ENCODE results near the gene ETF1. TPM values are rescaled to one million over a fixed set of nuclear protein-coding genes. Genes with fewer than 3 reads are reported as not detected.
A peak's percentile ranks its signal among the peaks of the same experiment; 100 is the strongest.
"Not testable (repeated sequence)": the region's sequence is repeated elsewhere in the genome, so short reads cannot be mapped to it uniquely, and the experiment has no call there.

ETF1 gene
- polyA plus RNA-seq, 1 donor = 45.4 TPM

DNA sequence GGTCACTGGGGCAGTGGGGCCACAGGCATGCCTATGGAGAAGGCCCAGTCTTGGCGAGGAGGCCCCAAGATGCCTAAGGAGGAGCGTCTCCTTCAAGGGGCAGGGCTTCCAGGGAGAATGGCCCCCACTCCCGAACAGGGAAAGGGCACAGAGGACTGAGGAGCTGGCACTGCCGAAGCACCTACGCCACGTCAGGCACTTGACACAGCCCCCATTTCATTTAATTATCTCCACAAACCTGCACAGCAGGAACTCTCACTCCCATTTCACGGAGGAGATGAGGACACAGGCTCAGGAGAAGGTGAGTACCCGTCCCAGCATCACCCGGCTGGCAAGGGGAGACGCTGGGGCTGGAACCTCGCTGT, 51.8 kb downstream of the ETF1 start:
- no peak for DNase-seq (ENCODE audit: low read depth)

DNA sequence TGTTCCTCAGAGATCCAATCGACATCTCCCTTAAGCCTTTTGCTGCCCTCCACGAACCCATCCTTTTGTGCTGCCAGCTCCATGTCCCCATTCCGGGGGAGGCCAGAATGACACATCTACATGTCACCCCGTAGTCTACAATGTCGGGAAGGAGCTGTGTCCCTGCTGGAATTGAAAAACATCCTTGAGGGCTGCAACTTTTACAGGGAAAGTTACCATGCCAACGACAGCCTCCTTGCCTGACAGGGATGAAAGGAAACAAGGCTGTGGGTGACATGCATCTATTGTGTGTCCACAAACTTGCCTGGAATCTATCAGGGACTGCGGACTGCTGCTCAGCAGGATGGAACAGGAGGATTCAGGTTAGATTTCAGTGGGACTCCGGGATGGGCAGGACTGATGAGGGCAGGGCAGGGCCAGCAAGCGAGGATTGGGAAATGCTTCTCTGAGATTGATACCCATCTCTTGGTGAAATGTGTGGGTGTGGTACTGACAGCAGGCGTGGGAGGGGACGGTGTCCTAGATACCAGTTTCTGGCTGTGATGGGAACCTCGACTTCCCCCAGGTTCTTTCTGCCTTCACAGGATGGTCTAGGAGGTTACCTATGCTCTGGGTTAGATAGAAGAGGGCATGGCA, 52.3 kb downstream of the ETF1 start:
- no peak for DNase-seq (ENCODE audit: low read depth)

DNA sequence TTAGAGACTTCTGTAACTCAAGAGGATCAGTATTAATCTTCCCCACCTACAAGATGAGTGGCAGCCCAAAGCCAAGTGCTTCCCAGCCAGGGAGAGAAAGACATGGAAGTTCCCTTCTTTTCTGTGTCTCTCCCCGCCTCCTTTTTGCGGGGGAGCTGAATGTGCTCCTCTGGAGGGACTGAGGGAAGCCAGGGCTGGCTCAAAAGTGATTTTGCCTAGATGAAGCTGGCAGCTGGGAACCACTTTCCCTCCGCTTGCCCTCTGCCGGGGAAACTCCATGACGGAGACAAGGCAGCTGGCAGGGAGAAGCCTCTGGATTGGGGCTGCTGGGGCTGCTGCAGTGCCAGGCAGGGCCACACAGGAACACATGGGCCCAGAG, 53.4 kb downstream of the ETF1 start:
- DNase-seq (ENCODE audit: low read depth) = no peak

DNA sequence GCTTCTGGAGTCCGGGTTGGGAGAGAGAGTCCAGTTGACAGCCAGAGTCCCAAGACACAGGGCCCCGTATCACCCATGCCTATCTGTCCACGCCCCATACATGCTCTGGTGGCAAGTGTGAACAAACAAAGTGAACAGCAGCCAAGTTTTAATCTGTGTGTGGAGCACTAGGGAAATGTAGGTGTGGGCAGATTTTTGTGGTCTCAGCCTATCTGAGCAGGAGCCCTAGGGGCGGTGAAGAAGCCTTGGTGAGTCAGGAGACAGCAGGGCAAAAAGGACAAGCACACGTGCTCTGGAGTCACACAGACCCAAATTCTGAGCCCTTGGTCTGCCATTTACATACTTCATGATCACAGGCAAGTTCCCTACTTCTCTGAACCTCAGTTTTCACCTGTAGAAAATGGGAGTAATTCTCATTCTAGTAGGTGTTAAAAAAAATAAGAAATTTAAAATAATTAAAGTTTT, 54.5 kb downstream of the ETF1 start:
- DNase-seq (ENCODE audit: low read depth) = no peak

DNA sequence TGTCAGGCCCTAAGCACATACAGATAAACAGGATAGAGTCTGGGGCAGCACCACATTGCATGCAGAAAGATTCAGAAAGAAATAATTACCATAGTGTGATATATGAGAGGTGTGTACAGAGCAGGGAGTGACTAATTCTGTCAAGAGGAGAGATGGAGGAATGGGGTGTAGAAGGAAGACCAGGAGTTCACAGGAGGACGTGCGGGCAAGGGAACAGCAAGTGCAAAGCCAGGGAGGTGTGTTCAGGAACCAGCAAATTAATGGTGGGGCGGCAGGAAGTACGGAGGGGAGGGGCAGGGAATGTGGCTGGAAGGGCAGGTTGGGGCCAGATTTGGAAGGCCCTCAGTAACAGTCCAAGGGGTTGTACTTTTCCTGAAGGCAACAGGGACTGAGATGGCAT, 60.4 kb downstream of the ETF1 start:
- DNase-seq (ENCODE audit: low read depth) = no peak

DNA sequence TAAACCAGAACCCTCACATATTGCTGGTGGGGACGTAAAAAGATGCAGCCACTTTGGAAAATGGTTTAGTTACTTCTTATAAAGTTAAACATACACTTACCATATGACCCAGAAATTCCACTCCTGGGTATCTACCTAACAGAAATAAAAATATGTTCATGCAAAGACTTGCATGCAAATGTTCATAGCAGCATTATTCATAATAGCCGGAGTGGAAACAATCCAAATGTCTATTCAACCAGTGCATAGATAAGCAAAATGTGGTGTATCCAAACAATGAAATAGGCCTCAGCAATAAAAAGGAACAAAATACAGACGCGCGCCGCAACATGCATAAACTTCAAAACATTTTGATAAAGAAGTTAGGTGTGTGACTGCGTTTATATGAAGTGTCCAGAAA, 66.1 kb downstream of the ETF1 start:
- DNase-seq (ENCODE audit: low read depth) = no peak

DNA sequence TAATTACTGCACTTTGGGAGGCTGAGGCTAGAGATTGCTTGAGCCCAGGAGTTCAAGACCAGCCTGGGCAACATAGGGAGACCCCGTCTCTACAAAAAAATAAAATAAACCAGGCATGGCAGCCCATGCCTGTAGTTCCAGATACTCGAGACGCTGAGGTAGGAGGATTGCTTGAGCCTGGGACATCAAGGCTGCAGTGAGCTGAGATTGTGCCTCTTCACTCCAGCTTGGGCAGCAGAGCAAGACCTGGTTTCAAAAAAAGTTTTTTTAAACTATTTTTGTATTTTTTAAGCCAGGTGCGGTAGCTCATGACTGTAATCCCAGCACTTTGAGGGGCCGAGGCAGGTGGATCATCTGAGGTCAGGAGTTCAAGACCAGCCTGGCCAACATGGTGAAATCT, 69.9 kb downstream of the ETF1 start:
- DNase-seq (ENCODE audit: low read depth) = not testable (repeated sequence)

DNA sequence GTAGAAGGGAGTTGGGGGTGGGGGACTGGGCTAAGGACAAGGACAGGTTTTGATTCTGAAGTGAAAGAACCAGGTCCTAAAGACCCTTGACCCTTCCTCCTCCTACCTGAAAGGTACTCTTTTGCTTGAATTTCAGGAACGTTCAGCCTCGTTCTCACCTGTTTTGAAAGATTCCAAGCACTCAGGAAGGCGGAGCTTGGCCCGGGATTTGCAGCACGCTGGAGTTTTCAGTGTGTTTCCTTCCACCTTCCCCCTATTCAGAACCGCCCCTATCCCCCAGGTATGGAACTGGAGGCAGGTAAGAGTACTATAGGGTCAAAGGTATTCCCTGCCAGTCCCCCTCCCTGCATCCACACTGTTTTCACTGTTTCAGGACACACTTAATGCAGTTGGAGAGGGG, 70.7 kb downstream of the ETF1 start:
- DNase-seq (ENCODE audit: low read depth) = no peak

DNA sequence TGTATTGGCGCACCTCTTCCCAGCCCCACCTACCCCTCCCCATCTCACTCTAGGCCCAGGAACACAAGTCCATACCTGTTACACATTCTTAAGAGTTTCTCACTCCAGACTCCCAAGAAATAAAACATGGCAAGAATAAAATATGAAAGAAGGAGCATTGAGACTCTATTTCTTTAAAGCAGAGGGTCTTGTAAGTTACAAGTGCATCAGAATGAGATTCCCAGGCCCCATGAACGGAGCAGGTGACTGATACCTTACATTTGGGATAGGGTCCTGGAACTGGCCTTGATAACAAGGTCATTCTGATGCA, 72.0 kb downstream of the ETF1 start:
- no peak for DNase-seq (ENCODE audit: low read depth)

DNA sequence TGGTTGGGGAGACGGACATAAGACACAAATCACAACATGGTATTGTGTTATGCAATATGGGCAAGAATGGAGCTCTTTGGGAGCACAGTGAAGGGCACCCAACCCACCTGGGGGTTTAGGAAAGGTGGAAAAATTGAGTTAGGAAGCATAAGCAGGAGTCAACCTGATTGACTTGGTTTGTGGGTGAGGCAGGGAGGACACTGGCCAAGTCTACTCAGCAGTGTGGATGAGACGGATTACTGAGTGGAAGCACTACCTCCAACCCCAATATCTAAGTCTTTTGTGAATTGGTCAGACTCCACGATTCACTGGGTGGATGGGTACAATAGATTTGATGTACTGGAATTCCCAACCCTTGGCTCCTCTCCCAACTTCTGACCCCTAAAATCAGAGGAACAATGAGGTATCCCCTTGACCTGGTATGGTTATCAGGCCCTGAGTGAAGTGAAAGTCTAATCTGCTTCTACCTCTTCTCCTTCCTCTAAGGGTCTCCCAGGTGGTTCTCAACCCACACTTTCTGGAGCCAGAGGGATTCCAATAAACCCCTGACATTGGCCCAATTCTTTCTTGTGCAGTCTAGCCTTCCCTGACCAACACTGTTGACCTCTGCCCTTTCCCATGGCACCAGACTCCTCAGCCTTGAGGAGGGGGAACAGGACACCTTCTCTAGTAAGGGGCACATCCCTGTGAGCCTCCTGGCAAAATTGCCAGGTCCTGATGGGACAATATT, 72.5 kb downstream of the ETF1 start:
- DNase-seq (ENCODE audit: low read depth) = peak; percentile 43

DNA sequence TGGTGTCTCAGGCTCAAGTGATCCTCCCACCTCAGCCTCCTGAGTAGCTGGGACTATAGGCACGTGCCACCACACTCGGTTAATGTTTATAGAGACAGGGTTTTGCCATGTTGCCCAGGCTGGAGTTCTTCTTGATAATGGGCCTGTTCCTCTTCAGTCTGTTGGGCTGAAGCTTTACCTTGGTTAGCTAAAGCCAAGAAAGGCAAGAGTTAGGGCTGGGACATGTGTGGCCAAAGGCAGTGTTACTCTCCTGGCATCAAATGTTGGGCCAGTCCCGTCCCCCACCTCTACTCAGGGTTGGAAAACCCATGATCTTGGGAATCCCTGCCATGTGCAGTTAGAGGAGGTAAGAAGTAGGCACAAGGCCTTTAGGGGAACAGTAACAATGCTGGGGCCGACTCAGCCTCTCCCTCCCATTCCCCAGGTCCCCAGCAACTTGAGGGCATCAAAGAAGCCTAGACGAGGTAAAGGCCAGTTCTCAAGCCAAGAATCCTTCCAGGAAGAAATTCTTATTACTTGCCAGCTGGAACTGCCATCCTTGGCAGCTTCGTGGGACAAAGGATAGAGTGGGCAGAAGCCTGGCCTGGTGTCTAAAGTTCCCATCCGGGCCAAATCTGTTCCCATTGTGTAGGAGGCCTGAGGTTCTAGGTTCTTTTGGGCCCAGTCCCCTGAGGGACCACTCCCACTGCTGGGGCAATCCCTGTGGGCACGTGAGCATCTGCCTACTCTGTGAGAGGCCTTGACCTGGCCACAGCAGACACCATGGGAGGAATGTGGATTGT, 73.3 kb downstream of the ETF1 start:
- peak; percentile 70 for DNase-seq (ENCODE audit: low read depth)

DNA sequence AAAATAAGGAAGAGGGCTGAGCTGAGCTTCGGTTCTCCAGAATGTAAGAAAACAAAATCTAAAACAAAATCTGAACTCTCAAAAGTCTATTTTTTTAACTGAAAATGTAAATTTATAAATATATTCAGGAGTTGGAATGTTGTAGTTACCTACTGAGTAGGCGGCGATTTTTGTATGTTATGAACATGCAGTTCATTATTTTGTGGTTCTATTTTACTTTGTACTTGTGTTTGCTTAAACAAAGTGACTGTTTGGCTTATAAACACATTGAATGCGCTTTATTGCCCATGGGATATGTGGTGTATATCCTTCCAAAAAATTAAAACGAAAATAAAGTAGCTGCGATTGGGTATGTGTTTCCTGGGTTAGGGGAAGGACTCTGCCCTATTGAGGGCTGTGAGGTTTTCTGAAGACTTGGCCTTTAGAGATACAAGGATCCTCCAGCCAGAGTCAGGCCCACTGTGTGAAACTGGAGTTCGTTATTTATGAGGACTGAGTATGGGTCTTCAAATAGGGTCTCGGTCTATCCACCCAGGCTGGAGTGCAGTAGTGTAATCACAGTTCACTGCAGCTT, 74.0 kb downstream of the ETF1 start:
- DNase-seq (ENCODE audit: low read depth) = no peak

DNA sequence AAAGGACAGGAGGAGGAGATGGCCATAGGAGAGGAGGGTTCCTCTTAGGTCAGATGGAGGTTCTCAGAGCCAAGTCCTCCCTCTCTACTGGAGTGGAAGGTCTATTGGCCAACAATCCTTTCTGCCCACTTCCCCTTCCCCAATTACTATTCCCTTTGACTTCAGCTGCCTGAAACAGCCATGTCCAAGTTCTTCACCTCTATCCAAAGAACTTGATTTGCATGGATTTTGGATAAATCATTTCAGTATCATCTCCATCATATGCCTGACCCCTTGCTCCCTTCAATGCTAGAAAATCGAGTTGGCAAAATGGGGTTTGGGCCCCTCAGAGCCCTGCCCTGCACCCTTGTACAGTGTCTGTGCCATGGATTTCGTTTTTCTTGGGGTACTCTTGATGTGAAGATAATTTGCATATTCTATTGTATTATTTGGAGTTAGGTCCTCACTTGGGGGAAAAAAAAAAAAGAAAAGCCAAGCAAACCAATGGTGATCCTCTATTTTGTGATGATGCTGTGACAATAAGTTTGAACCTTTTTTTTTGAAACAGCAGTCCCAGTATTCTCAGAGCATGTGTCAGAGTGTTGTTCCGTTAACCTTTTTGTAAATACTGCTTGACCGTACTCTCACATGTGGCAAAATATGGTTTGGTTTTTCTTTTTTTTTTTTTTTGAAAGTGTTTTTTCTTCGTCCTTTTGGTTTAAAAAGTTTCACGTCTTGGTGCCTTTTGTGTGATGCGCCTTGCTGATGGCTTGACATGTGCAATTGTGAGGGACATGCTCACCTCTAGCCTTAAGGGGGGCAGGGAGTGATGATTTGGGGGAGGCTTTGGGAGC, 74.7 kb downstream of the ETF1 start:
- DNase-seq (ENCODE audit: low read depth) = no peak

DNA sequence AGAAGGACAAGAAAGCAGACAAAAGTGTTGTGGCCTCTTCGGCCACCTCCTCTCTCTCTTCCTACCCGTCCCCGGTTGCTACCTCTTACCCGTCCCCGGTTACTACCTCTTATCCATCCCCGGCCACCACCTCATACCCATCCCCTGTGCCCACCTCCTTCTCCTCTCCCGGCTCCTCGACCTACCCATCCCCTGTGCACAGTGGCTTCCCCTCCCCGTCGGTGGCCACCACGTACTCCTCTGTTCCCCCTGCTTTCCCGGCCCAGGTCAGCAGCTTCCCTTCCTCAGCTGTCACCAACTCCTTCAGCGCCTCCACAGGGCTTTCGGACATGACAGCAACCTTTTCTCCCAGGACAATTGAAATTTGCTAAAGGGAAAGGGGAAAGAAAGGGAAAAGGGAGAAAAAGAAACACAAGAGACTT, 75.3 kb downstream of the ETF1 start:
- DNase-seq (ENCODE audit: low read depth) = no peak

DNA sequence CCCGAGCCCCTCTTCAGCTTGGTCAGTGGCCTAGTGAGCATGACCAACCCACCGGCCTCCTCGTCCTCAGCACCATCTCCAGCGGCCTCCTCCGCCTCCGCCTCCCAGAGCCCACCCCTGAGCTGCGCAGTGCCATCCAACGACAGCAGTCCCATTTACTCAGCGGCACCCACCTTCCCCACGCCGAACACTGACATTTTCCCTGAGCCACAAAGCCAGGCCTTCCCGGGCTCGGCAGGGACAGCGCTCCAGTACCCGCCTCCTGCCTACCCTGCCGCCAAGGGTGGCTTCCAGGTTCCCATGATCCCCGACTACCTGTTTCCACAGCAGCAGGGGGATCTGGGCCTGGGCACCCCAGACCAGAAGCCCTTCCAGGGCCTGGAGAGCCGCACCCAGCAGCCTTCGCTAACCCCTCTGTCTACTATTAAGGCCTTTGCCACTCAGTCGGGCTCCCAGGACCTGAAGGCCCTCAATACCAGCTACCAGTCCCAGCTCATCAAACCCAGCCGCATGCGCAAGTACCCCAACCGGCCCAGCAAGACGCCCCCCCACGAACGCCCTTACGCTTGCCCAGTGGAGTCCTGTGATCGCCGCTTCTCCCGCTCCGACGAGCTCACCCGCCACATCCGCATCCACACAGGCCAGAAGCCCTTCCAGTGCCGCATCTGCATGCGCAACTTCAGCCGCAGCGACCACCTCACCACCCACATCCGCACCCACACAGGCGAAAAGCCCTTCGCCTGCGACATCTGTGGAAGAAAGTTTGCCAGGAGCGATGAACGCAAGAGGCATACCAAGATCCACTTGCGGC, 75.9 kb downstream of the ETF1 start:
- no peak for DNase-seq (ENCODE audit: low read depth)

DNA sequence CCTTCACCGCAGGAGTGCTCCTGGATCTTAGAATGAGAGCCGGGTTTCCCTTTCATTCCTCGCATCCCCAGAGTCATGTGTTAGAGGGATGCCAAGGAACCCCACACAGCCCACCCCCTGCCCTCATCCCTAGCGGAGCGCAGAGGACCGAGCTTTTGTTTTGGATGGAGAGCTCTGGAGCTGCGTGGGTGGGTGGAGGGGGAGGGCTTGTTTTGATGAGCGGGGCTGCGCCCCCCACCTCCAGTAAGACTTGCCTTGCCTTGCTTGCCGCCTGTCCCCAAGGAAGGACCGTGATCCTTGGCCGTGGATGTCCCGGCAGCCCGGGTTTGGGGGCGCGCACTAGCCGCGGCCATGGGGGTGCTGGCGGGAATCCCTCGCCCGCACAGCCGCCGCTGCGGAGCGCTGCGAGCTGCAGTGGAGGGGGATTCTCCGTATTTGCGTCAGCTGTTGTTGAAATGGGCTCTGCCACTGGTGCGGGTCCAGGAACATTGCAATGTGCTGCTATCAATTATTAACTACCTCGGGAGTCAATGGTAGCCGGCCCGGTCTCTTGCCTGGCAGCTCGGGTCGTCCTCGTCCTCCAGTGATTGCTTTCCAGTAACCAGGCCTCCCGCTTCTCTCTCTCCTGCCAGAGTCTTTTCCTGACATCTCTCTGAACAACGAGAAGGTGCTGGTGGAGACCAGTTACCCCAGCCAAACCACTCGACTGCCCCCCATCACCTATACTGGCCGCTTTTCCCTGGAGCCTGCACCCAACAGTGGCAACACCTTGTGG, 76.7 kb downstream of the ETF1 start:
- no peak for DNase-seq (ENCODE audit: low read depth)

DNA sequence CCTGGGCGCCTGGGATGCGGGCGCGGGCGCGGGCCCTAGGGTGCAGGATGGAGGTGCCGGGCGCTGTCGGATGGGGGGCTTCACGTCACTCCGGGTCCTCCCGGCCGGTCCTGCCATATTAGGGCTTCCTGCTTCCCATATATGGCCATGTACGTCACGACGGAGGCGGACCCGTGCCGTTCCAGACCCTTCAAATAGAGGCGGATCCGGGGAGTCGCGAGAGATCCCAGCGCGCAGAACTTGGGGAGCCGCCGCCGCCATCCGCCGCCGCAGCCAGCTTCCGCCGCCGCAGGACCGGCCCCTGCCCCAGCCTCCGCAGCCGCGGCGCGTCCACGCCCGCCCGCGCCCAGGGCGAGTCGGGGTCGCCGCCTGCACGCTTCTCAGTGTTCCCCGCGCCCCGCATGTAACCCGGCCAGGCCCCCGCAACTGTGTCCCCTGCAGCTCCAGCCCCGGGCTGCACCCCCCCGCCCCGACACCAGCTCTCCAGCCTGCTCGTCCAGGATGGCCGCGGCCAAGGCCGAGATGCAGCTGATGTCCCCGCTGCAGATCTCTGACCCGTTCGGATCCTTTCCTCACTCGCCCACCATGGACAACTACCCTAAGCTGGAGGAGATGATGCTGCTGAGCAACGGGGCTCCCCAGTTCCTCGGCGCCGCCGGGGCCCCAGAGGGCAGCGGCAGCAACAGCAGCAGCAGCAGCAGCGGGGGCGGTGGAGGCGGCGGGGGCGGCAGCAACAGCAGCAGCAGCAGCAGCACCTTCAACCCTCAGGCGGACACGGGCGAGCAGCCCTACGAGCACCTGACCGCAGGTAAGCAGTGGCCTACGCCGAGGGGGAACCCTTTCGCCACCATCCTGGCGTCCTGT, 77.5 kb downstream of the ETF1 start, which contains the start of gene EGR1:
Gene EGR1 (plus strand): TSS at position 219 of the 864 bp plus-strand sequence. CDS start 283 bp downstream, at position 502.
- peak; percentile 79 for DNase-seq (ENCODE audit: low read depth)

DNA sequence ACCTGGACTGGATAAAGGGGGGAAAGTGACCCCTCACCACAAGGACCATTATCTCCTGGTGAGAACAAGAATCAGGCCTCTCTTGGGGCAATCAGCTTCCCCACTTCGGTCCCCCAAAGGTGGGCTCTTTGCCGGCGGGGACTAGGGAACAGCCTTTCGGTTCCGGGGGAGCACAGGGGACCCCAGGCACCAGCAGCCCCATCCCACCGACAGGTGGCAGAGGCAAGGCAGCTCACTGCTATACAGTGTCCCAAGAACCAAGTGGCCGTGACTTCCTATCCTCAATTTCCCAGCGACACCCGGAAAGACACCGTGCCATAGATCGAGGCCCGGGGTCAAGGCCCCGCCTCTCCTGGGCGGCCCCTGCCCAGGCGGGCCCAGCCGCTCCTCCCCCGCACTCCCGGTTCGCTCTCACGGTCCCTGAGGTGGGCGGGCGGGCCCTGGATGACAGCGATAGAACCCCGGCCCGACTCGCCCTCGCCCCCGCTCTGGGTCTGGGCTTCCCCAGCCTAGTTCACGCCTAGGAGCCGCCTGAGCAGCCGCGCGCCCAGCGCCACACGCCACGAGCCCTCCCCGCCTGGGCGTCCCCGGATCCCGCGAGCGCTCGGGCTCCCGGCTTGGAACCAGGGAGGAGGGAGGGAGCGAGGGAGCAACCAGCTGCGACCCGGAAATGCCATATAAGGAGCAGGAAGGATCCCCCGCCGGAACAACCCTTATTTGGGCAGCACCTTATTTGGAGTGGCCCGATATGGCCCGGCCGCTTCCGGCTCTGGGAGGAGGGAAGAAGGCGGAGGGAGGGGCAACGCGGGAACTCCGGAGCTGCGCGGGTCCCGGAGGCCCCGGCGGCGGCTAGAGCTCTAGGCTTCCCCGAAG, 78.4 kb downstream of the ETF1 start:
- DNase-seq (ENCODE audit: low read depth) = peak; percentile 96
